ENCODE results near the gene CCDC28B. TPM values are rescaled to one million over a fixed set of nuclear protein-coding genes. Genes with fewer than 3 reads are reported as not detected.

Gene CCDC28B
- total RNA-seq, 2 experiments from 2014 or later = 13.4 to 14.8 TPM

DNA sequence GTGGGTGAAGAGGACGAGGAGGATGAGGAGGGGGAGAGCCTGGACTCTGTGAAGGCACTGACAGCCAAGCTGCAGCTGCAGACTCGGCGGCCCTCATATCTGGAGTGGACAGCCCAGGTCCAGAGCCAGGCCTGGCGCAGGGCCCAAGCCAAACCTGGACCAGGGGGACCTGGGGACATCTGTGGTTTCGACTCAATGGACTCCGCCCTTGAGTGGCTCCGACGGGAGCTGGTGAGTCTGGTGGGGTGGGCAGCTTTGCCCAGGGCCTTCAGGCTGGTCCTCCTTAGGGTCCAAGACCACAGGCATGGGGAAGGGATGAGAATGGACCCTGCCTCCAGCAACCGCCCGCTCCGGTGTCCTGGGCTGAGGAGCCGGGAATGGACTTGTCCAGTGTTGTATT, 47.1 kb downstream of the CCDC28B start:
- H3K4me1 Mint-ChIP-seq (ENCODE audit: low read depth) = peaks cover 46% of the 10 kb centered on the region
- peak overlapping the region; percentile 97 for H3K27ac Mint-ChIP-seq

DNA sequence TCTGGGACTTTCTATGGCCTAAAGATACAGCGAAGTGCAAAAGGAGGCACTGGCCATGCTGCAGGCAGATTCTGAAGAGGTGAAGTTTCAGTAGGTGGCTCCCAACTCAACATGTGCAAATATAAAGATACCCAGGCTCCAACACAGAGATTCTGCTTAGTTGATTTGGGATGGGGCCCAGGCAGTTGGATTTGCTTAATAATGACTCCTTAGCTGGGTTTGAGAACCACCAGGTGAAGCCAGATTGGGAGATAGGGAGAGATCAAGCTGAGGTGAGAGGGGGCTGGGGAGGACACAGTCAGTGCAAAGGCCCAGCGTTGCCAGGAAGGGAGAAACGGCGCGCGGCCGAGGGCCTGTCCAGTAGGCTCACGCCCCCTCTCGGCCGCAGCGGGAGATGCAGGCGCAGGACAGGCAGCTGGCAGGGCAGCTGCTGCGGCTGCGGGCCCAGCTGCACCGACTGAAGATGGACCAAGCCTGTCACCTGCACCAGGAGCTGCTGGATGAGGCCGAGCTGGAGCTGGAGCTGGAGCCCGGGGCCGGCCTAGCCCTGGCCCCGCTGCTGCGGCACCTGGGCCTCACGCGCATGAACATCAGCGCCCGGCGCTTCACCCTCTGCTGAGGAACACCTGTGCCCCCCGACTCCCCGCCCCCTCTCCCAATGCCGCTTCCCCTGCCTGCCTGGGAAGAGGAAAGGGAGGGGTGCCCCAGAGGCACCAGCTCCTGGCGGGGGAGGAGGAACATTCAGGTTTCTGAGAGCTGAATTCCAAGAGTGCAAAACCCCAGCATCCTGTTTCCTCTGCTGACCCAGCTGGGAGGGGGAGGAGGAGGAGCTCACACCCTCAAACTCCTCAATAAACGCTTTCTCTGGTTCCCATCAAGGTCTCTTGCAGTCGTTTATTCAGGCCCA, 47.8 kb downstream of the CCDC28B start:
- peaks cover 19% of the 10 kb centered on the region for H3K36me3 Mint-ChIP-seq

More for the DNA sequence above, 47.1 kb downstream of the CCDC28B start:
- Mint-ChIP-seq H3K36me3 (peaks cover 12% of the 10 kb centered on the region), H3K9me3 (no peaks in the 10 kb centered on the region), H3K27me3 (no peaks in the 10 kb centered on the region), H3K4me3 (no peak overlapping the region)
- POLR2A ChIA-PET = interaction anchor here (0.6 to 4.3 kb wide), 4 partner anchors 7 to 88 kb away, joined by 3 to 37 read pairs (median 6); partner anchors contain the start of genes HDAC1 and MARCKSL1
- intact Hi-C loops (cut with micrococcal nuclease) = no loop called here
- no peak for DNase-seq
- CTCF ChIA-PET = interaction anchor here (0.6 to 5.8 kb wide), 19 partner anchors 9 to 274 kb away, joined by 3 to 65 read pairs (median 8); partner anchors contain the start of genes CCDC28B, EIF3I, HDAC1 and IQCC

DNA sequence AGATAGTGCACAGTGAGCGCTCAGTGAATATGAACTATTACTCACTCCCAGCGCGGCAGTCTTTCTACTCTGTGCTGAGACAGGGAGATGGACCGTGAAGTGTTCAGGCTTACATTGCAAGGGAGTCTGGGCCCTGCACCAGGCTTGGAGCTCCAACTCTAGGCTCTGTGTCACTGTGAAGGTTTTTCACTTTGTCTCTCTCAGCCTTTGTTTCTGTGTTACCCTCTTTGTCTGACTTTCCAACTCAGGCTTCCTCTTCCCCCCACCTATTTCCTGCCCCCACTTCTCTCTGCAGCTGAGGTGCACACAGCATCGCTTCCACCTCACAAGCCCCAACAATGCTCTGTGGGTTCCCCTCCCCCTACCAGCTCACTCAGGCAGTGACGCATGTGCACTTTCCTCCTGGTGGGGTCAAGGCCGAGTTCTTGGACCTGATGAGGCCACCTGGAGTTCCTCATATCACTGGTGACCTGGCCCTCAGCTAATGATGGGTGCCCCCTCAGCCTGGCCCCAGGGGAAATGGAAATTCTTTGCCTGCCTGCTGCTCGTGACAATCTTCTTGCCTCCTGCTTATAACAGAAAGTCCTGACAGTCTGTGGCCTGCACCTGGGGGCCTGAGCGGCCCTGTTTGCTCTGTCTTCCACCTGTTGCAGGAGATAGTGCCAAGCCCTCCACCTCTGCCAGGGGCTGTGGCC, 49.6 kb downstream of the CCDC28B start:
- ChIA-PET CTCF (interaction anchor here (0.8 to 5.8 kb wide), 8 partner anchors 10 to 142 kb away, joined by 3 to 65 read pairs (median 24); partner anchors contain the start of genes EIF3I, HDAC1 and TMEM234), POLR2A (interaction anchor here (0.7 to 4.3 kb wide), 15 partner anchors 9 to 236 kb away, joined by 3 to 37 read pairs (median 3); partner anchors contain the start of genes BSDC1, HDAC1, KHDRBS1 and KPNA6)
- peaks cover 25% of the 10 kb centered on the region for H3K36me3 Mint-ChIP-seq
- peak overlapping the region; percentile 96 for H3K4me3 Mint-ChIP-seq
- intact Hi-C loops (cut with micrococcal nuclease) = loop anchor here (1.0 to 2.0 kb wide), 7 partner anchors 23 to 145 kb away; partner anchors contain the start of genes BSDC1, EIF3I, HDAC1 and MARCKSL1
- peak overlapping the region; percentile 97 for H3K27ac Mint-ChIP-seq
- no peaks in the 10 kb centered on the region for H3K27me3 Mint-ChIP-seq
- DNase-seq = peak; percentile 91
- no peaks in the 10 kb centered on the region for H3K9me3 Mint-ChIP-seq
- peaks cover 49% of the 10 kb centered on the region for H3K4me1 Mint-ChIP-seq (ENCODE audit: low read depth)

More for the DNA sequence above, 47.8 kb downstream of the CCDC28B start:
- Mint-ChIP-seq H3K9me3 (no peaks in the 10 kb centered on the region), H3K27ac (peak overlapping the region; percentile 97), H3K27me3 (no peaks in the 10 kb centered on the region), H3K4me3 (peak overlapping the region; percentile 60), H3K4me1 (ENCODE audit: low read depth) (peaks cover 44% of the 10 kb centered on the region)
- POLR2A ChIA-PET = interaction anchor here (0.6 to 4.3 kb wide), 8 partner anchors 7 to 88 kb away, joined by 3 to 37 read pairs (median 5); partner anchors contain the start of genes HDAC1 and MARCKSL1
- DNase-seq = peak; percentile 89
- CTCF ChIA-PET = interaction anchor here (0.7 to 5.8 kb wide), 35 partner anchors 8 to 165 kb away, joined by 3 to 65 read pairs (median 4); partner anchors contain the start of genes BSDC1, CCDC28B, EIF3I and HDAC1
- intact Hi-C loops (cut with micrococcal nuclease) = loop anchor here (1.0 to 2.0 kb wide), 2 partner anchors 8 to 25 kb away; partner anchors contain the start of genes EIF3I and TMEM234

DNA sequence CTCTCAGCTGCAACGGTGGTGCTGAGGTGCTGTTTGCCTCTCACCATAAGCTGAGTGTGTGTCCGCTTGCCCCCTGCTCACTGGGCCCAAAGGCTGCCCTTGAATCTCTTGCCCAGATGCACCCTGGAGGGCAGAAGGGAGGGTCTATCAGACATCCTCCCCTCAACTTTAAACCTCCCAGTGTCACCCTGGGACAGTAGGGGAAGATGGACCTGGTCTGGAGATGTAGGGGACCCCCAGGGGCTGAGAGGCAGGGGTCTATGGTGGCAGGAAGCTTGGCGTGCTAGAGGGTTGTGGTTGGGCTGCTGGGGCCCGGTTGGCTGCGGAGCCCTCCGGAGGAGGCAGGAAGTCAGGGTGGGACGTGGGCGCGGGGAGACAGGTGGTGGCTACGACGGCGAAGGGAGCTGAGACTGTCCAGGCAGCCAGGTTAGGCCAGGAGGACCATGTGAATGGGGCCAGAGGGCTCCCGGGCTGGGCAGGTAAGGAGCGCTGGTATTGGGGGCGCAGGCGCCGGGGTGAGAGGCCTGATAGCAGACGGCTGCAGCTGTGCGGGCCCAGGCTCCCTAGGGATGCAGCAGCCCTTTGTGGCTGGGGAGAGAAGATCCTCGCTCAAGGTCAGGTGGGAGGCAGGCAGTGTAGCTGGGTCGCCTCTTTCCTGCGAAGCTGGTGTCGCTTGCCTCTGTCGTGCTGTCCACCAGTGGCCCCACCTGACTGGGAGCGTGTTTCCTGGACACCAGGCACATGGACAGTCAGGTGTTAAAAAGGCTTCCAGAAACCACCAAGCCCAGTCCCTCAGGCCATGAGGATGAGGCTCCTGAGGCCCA, 50.7 kb downstream of the CCDC28B start, which contains the start of gene LCK:
Gene LCK, plus strand, starts transcription at position 373 of the 824 bp plus-strand sequence. CDS start 23,065 bp downstream, outside the sequence.
- H3K36me3 Mint-ChIP-seq = peaks cover 28% of the 10 kb centered on the region
- H3K4me1 Mint-ChIP-seq (ENCODE audit: low read depth) = peaks cover 53% of the 10 kb centered on the region
- ChIA-PET POLR2A (interaction anchor here (0.7 to 4.3 kb wide), 10 partner anchors 8 to 143 kb away, joined by 3 to 37 read pairs (median 5); partner anchors contain the start of genes BSDC1, CCDC28B, HDAC1 and MARCKSL1), CTCF (interaction anchor here (0.9 to 5.8 kb wide), 4 partner anchors 12 to 53 kb away, joined by 3 to 65 read pairs (median 40); partner anchors contain the start of gene HDAC1)
- peak within 1 kb of the TSS; percentile 97 for H3K27ac Mint-ChIP-seq
- no peaks in the 10 kb centered on the region for H3K9me3 Mint-ChIP-seq
- peak within 1 kb of the TSS; percentile 96 for H3K4me3 Mint-ChIP-seq
- intact Hi-C loops (cut with micrococcal nuclease) = loop anchor here (1.0 to 2.0 kb wide), 6 partner anchors 22 to 144 kb away; partner anchors contain the start of genes BSDC1, HDAC1, MARCKSL1 and TXLNA
- peak; percentile 89 for DNase-seq
- H3K27me3 Mint-ChIP-seq = no peaks in the 10 kb centered on the region

Other genes with a start within 250 kb of the CCDC28B start
- 100 to 1,000 TPM; 200 to 203 TPM for gene KHDRBS1, start 186.7 kb upstream of the CCDC28B start, total RNA-seq
- 10 to 100 TPM; 18.9 to 19.7 TPM for gene TMEM39B, start 127.7 kb upstream of the CCDC28B start, total RNA-seq
- gene KPNA6, start 92.5 kb upstream of the CCDC28B start, total RNA-seq = 10 to 100 TPM; 69.8 to 77.6 TPM
- 10 to 100 TPM; 77.4 to 78.2 TPM for gene TXLNA, start 20.9 kb upstream of the CCDC28B start, total RNA-seq
- gene IQCC, start 5.1 kb downstream of the CCDC28B start, total RNA-seq = 1 to 10 TPM; 4.5 to 5.2 TPM
- not detected for gene DCDC2B, start 8.5 kb downstream of the CCDC28B start, total RNA-seq
- gene TMEM234, start 21.8 kb downstream of the CCDC28B start, total RNA-seq = 1 to 10 TPM; 7.8 to 9.9 TPM
- 100 to 1,000 TPM; 297 to 299 TPM for gene EIF3I, start 21.8 kb downstream of the CCDC28B start, total RNA-seq
- under 1 TPM; 0.68 to 0.69 TPM for gene FAM167B, start 46.6 kb downstream of the CCDC28B start, total RNA-seq
- gene LCK, start 50.7 kb downstream of the CCDC28B start, total RNA-seq = 100 to 1,000 TPM; 224 to 246 TPM
- 100 to 1,000 TPM; 136 to 139 TPM for gene HDAC1, start 91.5 kb downstream of the CCDC28B start, total RNA-seq
- gene MARCKSL1, start 135.6 kb downstream of the CCDC28B start, total RNA-seq = 10 to 100 TPM; 13.1 to 14.6 TPM
- gene FAM229A, start 161.9 kb downstream of the CCDC28B start, total RNA-seq = 1 to 10 TPM; 3.6 to 4.2 TPM
- gene TSSK3, start 161.9 kb downstream of the CCDC28B start, total RNA-seq = under 1 TPM; 0.69 to 0.90 TPM
- 10 to 100 TPM; 32.1 to 33.2 TPM for gene BSDC1, start 193.8 kb downstream of the CCDC28B start, total RNA-seq